Brain microvascular endothelial cell (primary cell): ENCODE data around the gene SLC25A25.

Source experiments
- DNase-seq: peaks from one replicate; pipeline ENCODE4 v3.0.0-alpha.2; 2020
- H3K27ac ChIP-seq: fragments of 250-450 bp; sonication (Bioruptor Pico); 2 replicates; pipeline ENCODE4 v1.5.1; 2020; ENCODE audit warnings: mild to moderate bottlenecking, moderate library complexity
- H3K27me3 ChIP-seq: fragments of 250-450 bp; sonication (Bioruptor Pico); replicated peaks from 2 replicates; pipeline ENCODE4 v1.5.1; 2020; ENCODE audit warnings: mild to moderate bottlenecking
- H3K36me3 ChIP-seq: fragments of 250-450 bp; sonication (Bioruptor Pico); replicated peaks from 2 replicates; pipeline ENCODE4 v1.5.1; 2020; ENCODE audit warnings: mild to moderate bottlenecking
- H3K4me3 ChIP-seq: 2 replicates; pipeline ENCODE4 v1.5.1; 2011; ENCODE audit warnings: low read depth, mild to moderate bottlenecking, control low read depth, low read length, moderate library complexity
- CTCF ChIP-seq: IDR thresholded peaks from 2 replicates; pipeline ENCODE4 v1.5.1; 2011; ENCODE audit warnings: low read depth, mild to moderate bottlenecking, moderate library complexity, low read length, control low read depth, inconsistent platforms; ENCODE audit errors: missing control alignments
- in situ Hi-C: cut with HindIII; loops from 2 replicates; pipeline ENCODE4 v1.10.0; 2017; ENCODE audit warnings: low sequenced_read_pairs, low pct_ligation_motif_present

The SLC25A25 gene

GRCh38 chr9:128025736-128026135, 42.3 kb upstream of the SLC25A25 start:
- no peak for DNase-seq
- no peak for TF ChIP-seq CTCF
- Histone ChIP-seq H3K36me3 (no peaks in the 10 kb centered on the region), H3K27me3 (no peaks in the 10 kb centered on the region), H3K4me3 (no peak overlapping the region), H3K27ac (no peak overlapping the region)
- in situ Hi-C loops = no loop called here

- DNase-seq = no peak
- Histone ChIP-seq H3K4me3 (no peak overlapping the region), H3K27ac (no peak overlapping the region), H3K27me3 (no peaks in the 10 kb centered on the region), H3K36me3 (no peaks in the 10 kb centered on the region)
- TF ChIP-seq CTCF = no peak
- in situ Hi-C loops = no loop called here
These were observed 41.7 kb upstream of the SLC25A25 start for GRCh38 chr9:128026255-128026772.

DNA sequence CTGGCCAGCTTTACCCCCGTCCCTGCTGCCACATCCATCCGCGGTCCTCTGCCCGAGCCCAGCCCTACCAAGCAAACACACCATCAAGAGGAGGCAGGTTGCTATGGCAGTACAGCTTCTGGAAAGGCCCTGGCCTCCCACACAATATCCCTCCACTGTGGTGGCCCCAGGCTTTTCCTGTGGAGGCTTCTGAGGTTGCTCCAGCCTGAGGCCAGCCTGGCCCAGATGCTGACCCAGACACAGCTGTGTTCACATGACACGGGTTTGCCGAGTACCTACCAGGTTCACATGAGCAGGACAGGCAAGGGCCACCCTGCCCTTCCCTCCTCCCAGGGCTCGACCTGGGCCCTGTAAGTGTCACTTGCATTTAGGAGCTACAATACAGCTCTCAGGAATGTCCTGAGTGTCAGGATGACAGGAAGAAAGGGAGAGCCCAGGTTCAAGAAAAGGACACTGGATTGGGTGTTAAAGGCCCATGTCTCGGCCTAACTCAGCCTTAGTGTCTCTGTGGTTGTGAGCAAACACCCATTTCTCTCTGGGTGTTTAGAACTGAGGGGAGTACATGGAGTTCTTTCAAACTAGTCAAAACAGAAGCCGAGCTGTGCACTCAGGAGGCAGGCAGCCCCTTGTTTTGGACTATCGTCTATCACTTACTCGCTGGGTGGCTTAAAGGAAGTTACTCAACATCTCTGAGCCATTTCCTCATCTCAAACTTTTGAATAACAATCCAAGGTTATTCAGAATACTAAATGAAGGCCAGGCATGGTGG, 41.1 kb upstream of the SLC25A25 start:
- H3K4me3 ChIP-seq = no peak overlapping the region
- in situ Hi-C loops = no loop called here

DNA sequence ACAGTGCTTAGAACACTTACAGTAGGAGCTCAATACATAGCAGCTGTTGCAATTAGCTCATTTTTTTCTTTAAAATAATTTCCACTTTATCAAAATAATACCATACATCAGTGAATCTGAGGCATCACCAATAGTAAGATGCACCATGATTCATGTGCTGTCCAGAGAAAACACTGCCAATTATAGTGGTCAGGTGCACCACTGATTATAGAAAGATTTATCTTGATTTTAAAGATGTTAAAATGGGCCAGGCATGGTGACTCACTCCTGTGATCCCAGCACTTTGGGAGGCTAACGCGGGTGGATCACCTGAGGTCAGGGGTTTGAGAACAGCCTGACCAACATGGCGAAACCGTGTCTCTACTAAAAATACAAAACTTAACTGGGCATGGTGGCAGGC, 40.3 kb upstream of the SLC25A25 start:
- in situ Hi-C loops = no loop called here
- Histone ChIP-seq H3K27me3 (no peaks in the 10 kb centered on the region), H3K4me3 (no peak overlapping the region), H3K36me3 (no peaks in the 10 kb centered on the region), H3K27ac (no peak overlapping the region)
- no peak for TF ChIP-seq CTCF
- no peak for DNase-seq

More for the DNA sequence above, 41.1 kb upstream of the SLC25A25 start:
- DNase-seq = no peak
- H3K27me3 ChIP-seq = no peaks in the 10 kb centered on the region
- no peak for TF ChIP-seq CTCF
- H3K27ac ChIP-seq = no peak overlapping the region
- no peaks in the 10 kb centered on the region for H3K36me3 ChIP-seq

DNA sequence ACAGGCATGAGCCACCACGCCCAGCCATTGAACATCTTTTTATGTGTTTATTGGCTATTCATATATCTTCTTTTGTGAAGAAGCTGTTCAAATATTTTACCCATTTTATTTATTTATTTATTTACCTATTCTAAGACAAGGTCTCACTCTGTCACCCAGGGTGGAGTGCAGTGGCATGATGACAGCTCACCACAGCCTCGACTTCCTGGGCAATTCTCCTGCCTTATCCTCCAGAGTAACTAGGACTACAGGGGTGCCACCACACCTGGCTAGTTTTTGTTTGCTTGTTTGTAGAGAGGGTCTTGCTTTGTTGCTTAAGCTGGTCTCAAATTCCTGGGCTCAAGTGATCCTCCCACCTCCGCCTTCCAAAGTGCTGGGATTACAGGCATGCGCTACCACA, 34.4 kb upstream of the SLC25A25 start:
- no peak overlapping the region for H3K27ac ChIP-seq
- in situ Hi-C loops = no loop called here
- H3K4me3 ChIP-seq = no peak overlapping the region
- no peaks in the 10 kb centered on the region for H3K36me3 ChIP-seq
- no peak for DNase-seq
- no peaks in the 10 kb centered on the region for H3K27me3 ChIP-seq
- TF ChIP-seq CTCF = no peak
